ENCODE data around the gene DENND6A. TPM values are rescaled to one million over a fixed set of nuclear protein-coding genes. Genes with fewer than 3 reads are reported as not detected.
A peak's percentile ranks its signal among the peaks of the same experiment; 100 is the strongest.

Gene DENND6A
- total RNA-seq, 2 donors from 2014 or later, result 23.4 to 35.1 TPM

- H3K4me3 Mint-ChIP-seq, result no peak overlapping the region
- peaks cover 24% of the 10 kb centered on the region for H3K9me3 ChIP-seq (ENCODE audit: control insufficient read depth, low read length)
- H3K4me3 ChIP-seq (ENCODE audit: low read length), result no peak overlapping the region
- H3K27me3 Mint-ChIP-seq (ENCODE audit: insufficient read depth), result no peaks in the 10 kb centered on the region
- H3K4me1 ChIP-seq (ENCODE audit: control insufficient read depth, insufficient read depth, low read length), result no peaks in the 10 kb centered on the region
- peaks cover 56% of the 10 kb centered on the region for H3K36me3 ChIP-seq (ENCODE audit: control insufficient read depth, insufficient read depth, low read length)
- peaks cover 75% of the 10 kb centered on the region for H3K36me3 Mint-ChIP-seq (ENCODE audit: low read depth)
- 92 to 100% methylated on average over 1 to 3 of the region's 3 CpGs for WGBS, 2 experiments (ENCODE audit: insufficient coverage in 1 of 2, insufficient read length in 1 of 2)
- DNase-seq, result no peak
- no peak overlapping the region for H3K27ac Mint-ChIP-seq
- TF ChIP-seq, protein P1, sequence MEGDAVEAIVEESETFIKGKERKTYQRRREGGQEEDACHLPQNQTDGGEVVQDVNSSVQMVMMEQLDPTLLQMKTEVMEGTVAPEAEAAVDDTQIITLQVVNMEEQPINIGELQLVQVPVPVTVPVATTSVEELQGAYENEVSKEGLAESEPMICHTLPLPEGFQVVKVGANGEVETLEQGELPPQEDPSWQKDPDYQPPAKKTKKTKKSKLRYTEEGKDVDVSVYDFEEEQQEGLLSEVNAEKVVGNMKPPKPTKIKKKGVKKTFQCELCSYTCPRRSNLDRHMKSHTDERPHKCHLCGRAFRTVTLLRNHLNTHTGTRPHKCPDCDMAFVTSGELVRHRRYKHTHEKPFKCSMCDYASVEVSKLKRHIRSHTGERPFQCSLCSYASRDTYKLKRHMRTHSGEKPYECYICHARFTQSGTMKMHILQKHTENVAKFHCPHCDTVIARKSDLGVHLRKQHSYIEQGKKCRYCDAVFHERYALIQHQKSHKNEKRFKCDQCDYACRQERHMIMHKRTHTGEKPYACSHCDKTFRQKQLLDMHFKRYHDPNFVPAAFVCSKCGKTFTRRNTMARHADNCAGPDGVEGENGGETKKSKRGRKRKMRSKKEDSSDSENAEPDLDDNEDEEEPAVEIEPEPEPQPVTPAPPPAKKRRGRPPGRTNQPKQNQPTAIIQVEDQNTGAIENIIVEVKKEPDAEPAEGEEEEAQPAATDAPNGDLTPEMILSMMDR (conservative IDR thresholded peaks at IDR 0.05), result no peak
- peaks cover 19% of the 10 kb centered on the region for H3K9me3 Mint-ChIP-seq
- H3K27me3 ChIP-seq (ENCODE audit: control insufficient read depth, insufficient read depth, low read length, poor library complexity, severe bottlenecking), result no peaks in the 10 kb centered on the region
- H3K4me1 Mint-ChIP-seq, result no peaks in the 10 kb centered on the region
- no peak overlapping the region for H3K27ac ChIP-seq (ENCODE audit: low read depth, low read length)
- H3K9ac ChIP-seq (ENCODE audit: extremely low read depth, low read length, poor library complexity, severe bottlenecking), result no peak overlapping the region
Observed at GRCh38 chr3:57652203-57652602, 40.7 kb downstream of the DENND6A start.

- peaks cover 50% of the 10 kb centered on the region for H3K36me3 ChIP-seq (ENCODE audit: control insufficient read depth, insufficient read depth, low read length)
- H3K9me3 ChIP-seq (ENCODE audit: control insufficient read depth, low read length), result peaks cover 24% of the 10 kb centered on the region
- 92% methylated on average over 2 of the region's 2 CpGs; no CpG with 5 or more reads in 1 of the 2 experiments for WGBS, 2 experiments (ENCODE audit: insufficient coverage in 1 of 2, insufficient read length in 1 of 2)
- DNase-seq, result no peak
- H3K9ac ChIP-seq (ENCODE audit: extremely low read depth, low read length, poor library complexity, severe bottlenecking), result no peak overlapping the region
- no peaks in the 10 kb centered on the region for H3K4me1 ChIP-seq (ENCODE audit: control insufficient read depth, insufficient read depth, low read length)
- no peak overlapping the region for H3K4me3 ChIP-seq (ENCODE audit: low read length)
- Mint-ChIP-seq H3K27ac (peak overlapping the region; percentile 67), H3K4me1 (no peaks in the 10 kb centered on the region), H3K36me3 (ENCODE audit: low read depth) (peaks cover 67% of the 10 kb centered on the region), H3K9me3 (peaks cover 19% of the 10 kb centered on the region), H3K27me3 (ENCODE audit: insufficient read depth) (no peaks in the 10 kb centered on the region), H3K4me3 (no peak overlapping the region)
- no peaks in the 10 kb centered on the region for H3K27me3 ChIP-seq (ENCODE audit: control insufficient read depth, insufficient read depth, low read length, poor library complexity, severe bottlenecking)
- TF ChIP-seq, protein P1 (conservative IDR thresholded peaks at IDR 0.05), result no peak
- H3K27ac ChIP-seq (ENCODE audit: low read depth, low read length), result no peak overlapping the region
Observed at GRCh38 chr3:57647292-57647940, 45.5 kb downstream of the DENND6A start.

- Histone ChIP-seq H3K36me3 (ENCODE audit: control insufficient read depth, insufficient read depth, low read length) (peaks cover 52% of the 10 kb centered on the region), H3K27me3 (ENCODE audit: control insufficient read depth, insufficient read depth, low read length, poor library complexity, severe bottlenecking) (no peaks in the 10 kb centered on the region), H3K4me3 (ENCODE audit: low read length) (no peak overlapping the region), H3K9ac (ENCODE audit: extremely low read depth, low read length, poor library complexity, severe bottlenecking) (no peak overlapping the region), H3K9me3 (ENCODE audit: control insufficient read depth, low read length) (peaks cover 24% of the 10 kb centered on the region), H3K4me1 (ENCODE audit: control insufficient read depth, insufficient read depth, low read length) (no peaks in the 10 kb centered on the region), H3K27ac (ENCODE audit: low read depth, low read length) (no peak overlapping the region)
- 89 to 95% methylated on average over 1 of the region's 2 CpGs for WGBS, 2 experiments (ENCODE audit: insufficient coverage in 1 of 2, insufficient read length in 1 of 2)
- DNase-seq, result no peak
- Mint-ChIP-seq H3K9me3 (peaks cover 19% of the 10 kb centered on the region), H3K27me3 (ENCODE audit: insufficient read depth) (no peaks in the 10 kb centered on the region), H3K36me3 (ENCODE audit: low read depth) (peaks cover 66% of the 10 kb centered on the region), H3K4me3 (no peak overlapping the region), H3K4me1 (no peaks in the 10 kb centered on the region), H3K27ac (peak overlapping the region; percentile 67)
- TF ChIP-seq, protein P1 (conservative IDR thresholded peaks at IDR 0.05), result peak; percentile 20
Observed at GRCh38 chr3:57646723-57647122, 46.2 kb downstream of the DENND6A start.

Data from endodermal cell (in vitro differentiated cells).